VCaP (cell line): ENCODE data around the gene PPP1R9B.

Experiments used
- H3K27ac ChIP-seq: fragments of 450-650 bp; 2 replicates; pipeline ENCODE4 v1.5.1; 2017
- CTCF ChIP-seq: fragments of 450-650 bp; conservative IDR thresholded peaks from 2 replicates; pipeline ENCODE4 v1.5.1; 2017; ENCODE audit warnings: mild to moderate bottlenecking, moderate library complexity

Gene PPP1R9B

GRCh38 chr17:50090071-50090470 is 60.4 kb downstream of the PPP1R9B start:
- no peak for TF ChIP-seq CTCF
- H3K27ac ChIP-seq, result no peak overlapping the region

- H3K27ac ChIP-seq, result no peak overlapping the region
- TF ChIP-seq CTCF, result no peak
Observed at GRCh38 chr17:50088952-50089825, 61.3 kb downstream of the PPP1R9B start.

GRCh38 chr17:50087912-50088405 is 62.5 kb downstream of the PPP1R9B start:
- no peak for TF ChIP-seq CTCF
- no peak overlapping the region for H3K27ac ChIP-seq

GRCh38 chr17:50087246-50087911 is 63.1 kb downstream of the PPP1R9B start:
- TF ChIP-seq CTCF, result peak; percentile 95
- H3K27ac ChIP-seq, result no peak overlapping the region
